GM10266 (cell line): ENCODE data around the gene TTYH1.
"Not testable (repeated sequence)": the region's sequence is repeated elsewhere in the genome, so short reads cannot be mapped to it uniquely, and the experiment has no call there.

Experiments
- DNase-seq: peaks from one replicate; pipeline ENCODE4 v3.0.0; 2012; ENCODE audit errors: extremely low spot score
- CTCF ChIP-seq: IDR thresholded peaks from 2 replicates; pipeline ENCODE4 v1.5.1; 2012; ENCODE audit warnings: mild to moderate bottlenecking, low read depth; ENCODE audit not compliant: control insufficient read depth, insufficient read depth; ENCODE audit errors: missing control alignments

The TTYH1 gene

GRCh38 chr19:54465426-54466109, 50.3 kb downstream of the TTYH1 start:
- DNase-seq: no peak
- TF ChIP-seq CTCF: no peak

- not testable (repeated sequence) for DNase-seq
These were observed 50.8 kb downstream of the TTYH1 start for GRCh38 chr19:54466110-54466480.

- no peak for DNase-seq
- TF ChIP-seq CTCF: no peak
These were observed 54.3 kb downstream of the TTYH1 start for GRCh38 chr19:54469496-54469934.

GRCh38 chr19:54470276-54470887, 55.1 kb downstream of the TTYH1 start:
- no peak for TF ChIP-seq CTCF
- no peak for DNase-seq

- DNase-seq: peak; percentile 65
- TF ChIP-seq CTCF: no peak
These were observed 55.9 kb downstream of the TTYH1 start for GRCh38 chr19:54470991-54471782.

GRCh38 chr19:54473071-54473891, 58.0 kb downstream of the TTYH1 start, which contains the start of gene CDC42EP5:
TSS of gene CDC42EP5 (minus strand) at chr19:54473296. CDS start at chr19:54465547, 7,749 bp downstream.
- no peak for TF ChIP-seq CTCF
- DNase-seq: peak; percentile 34

GRCh38 chr19:54473892-54474372, 58.7 kb downstream of the TTYH1 start:
- TF ChIP-seq CTCF: no peak
- DNase-seq: peak; percentile 8
